HG02852 (cell line): ENCODE results near the gene QRICH1.

ENCODE experiments used
- ATAC-seq: cut with Tn5 transposase; IDR thresholded peaks from one replicate; pipeline ENCODE4 v1.9.1; 2021; ENCODE audit warnings: mild to moderate bottlenecking, moderate library complexity; ENCODE audit not compliant: unreplicated experiment

The QRICH1 gene, protein sequence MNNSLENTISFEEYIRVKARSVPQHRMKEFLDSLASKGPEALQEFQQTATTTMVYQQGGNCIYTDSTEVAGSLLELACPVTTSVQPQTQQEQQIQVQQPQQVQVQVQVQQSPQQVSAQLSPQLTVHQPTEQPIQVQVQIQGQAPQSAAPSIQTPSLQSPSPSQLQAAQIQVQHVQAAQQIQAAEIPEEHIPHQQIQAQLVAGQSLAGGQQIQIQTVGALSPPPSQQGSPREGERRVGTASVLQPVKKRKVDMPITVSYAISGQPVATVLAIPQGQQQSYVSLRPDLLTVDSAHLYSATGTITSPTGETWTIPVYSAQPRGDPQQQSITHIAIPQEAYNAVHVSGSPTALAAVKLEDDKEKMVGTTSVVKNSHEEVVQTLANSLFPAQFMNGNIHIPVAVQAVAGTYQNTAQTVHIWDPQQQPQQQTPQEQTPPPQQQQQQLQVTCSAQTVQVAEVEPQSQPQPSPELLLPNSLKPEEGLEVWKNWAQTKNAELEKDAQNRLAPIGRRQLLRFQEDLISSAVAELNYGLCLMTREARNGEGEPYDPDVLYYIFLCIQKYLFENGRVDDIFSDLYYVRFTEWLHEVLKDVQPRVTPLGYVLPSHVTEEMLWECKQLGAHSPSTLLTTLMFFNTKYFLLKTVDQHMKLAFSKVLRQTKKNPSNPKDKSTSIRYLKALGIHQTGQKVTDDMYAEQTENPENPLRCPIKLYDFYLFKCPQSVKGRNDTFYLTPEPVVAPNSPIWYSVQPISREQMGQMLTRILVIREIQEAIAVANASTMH

DNA sequence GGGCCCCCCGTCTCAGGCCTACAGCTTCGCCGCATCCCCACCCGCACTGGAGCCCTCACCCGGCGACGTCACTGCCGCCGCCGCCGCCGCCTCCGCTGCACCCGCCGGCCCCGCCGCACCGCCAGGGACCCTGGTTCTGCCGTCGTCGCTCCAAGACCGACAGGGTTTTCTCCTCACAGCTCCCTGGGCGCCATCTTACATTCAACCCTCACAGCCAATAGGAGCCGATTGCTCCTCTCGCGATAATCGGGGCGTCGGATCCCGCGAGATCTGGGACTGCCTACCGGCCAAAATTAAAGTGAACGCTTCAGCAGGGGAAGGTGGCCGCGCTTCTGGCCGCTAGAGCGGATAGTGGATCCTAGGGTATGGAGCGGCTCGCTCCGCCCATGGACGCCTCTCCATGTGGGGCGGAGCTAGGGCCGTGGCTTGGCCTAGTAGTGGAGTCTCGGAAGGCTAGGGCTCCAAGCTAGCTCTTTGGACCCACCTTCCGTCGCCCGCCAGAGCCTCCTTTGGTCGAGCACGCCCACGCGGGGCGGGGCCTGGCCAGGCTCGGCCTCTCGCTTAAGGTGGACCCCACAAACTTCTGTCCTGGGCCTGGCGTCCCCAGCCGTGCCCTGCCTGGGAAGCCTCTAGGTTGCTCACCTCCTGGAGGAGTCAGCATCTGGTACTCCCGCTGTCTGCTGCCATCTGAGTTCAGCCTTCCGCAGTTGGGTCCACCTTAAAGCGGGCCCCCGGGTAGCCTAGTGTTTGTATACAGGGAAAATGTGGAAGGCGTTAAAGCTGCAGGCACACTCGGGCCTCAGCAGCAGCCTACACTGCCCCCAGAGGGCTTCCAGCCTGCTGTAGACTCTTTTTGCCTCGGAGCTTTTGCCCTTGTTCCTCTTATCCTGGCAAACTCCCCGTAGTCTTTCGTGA is at the start of gene QRICH1:
TSS of gene QRICH1 (minus strand) at position 219 of the 915 bp plus-strand sequence. CDS start 17,054 bp downstream, outside the sequence.
- ATAC-seq = peak; percentile 73

DNA sequence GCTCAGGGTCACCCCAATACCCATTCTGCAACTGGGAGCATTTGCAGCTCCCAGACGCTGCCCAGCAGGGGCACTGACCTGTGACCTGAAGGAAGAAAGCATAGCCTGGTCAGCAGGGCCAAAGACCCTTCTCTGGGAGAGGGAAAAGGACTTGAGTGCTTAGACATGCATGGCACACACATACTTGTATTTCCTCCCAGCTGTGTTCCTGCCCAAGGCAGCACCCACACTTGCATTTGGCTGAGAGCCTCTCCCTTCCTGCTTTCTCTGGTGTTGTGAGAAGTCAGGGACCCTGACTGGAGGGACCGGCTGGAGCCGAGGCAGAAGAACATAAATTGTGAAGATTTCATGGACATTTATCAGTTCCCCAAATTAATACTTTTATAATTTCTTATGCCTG is 46.2 kb upstream of the QRICH1 start:
- no peak for ATAC-seq

DNA sequence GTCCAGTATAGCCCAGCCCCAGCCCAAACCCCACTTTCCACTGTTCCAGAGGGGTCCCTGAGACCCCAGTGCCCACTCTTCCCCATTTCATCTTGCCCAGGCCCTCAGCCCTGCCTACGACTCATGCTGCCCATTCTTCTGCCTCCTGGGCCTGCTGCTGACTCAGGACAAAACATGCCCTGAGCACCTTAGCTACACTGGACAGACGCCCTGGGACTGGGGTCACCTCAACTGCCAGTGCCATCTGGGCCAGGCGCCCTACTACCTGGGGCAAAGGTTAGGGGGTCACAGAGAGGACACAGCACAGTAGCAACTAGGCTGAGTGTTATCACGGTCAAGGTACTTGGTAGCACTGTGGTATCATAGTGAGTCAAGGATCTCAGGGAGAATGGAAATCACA is 41.6 kb upstream of the QRICH1 start:
- no peak for ATAC-seq

DNA sequence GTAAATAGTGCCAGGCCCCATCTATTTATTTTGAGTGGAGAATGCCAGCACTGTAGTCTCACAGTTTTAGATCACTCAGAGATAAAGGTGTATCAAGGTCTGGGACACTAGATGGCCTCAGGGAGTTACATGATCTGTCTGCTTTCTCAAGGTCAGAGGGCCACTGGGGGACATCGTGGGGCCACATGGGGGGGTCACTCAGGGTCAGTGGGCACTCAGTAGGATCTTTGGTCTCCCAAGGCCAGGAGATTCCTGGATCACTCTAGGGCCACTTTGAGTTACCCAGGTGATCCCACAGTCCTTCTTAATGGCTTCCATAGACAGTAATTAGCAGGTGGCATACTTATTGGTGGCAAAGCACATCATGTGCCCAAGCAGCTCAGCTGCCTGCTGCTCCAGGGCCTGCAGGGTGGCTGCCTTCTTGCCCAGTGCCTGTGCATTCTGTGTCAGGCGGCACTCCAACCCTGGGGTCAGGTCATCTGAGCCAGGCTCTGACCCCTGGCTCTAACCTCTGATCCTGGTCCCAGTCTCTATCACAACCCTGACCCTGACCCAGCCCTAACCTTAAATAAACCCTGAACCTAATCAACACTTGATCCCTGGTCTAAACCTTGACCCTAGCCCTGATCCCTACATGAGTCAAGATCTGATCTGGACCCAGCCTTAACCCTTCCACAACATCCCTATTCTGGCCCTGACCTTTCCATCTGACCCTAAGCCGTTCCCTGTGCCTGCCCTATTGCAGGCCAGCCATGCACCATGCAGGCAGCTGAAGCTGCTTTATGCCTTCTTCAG is 40.8 kb upstream of the QRICH1 start:
- ATAC-seq = no peak

DNA sequence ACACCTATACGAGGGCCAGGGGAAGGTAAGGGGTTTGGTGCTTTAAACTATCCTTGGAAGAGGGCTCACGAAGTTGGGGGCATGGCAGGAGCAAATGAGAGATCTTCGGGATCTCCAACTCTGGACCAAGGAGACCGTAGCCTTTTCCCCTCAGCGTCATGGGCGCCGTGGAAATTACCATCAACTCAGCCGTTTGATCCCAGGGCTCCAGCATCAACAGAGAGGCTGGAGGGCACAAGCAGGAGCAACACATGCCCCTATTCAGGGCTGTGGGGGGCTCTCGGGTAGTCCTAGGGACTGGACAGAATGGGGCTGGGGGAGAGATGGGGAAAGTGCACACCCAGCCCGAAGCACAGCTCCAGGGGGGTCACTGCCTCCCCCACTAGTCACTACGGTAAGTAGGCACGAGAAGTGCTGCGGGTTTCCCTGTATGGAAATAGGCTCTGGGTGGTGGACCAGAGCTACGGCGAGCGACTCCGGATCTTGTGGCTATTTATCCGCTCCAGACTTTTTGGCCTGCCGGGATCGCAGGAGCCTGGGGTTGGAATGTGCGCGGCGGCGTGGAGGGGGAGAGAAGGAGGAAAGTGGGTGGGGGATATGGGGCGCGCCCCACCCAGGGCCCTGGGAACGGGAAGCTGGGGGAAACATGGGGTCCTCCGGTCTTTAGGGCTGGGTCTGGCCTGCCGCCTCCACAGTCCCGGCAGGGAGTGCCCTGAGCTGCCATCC is 39.5 kb upstream of the QRICH1 start:
- ATAC-seq = no peak

DNA sequence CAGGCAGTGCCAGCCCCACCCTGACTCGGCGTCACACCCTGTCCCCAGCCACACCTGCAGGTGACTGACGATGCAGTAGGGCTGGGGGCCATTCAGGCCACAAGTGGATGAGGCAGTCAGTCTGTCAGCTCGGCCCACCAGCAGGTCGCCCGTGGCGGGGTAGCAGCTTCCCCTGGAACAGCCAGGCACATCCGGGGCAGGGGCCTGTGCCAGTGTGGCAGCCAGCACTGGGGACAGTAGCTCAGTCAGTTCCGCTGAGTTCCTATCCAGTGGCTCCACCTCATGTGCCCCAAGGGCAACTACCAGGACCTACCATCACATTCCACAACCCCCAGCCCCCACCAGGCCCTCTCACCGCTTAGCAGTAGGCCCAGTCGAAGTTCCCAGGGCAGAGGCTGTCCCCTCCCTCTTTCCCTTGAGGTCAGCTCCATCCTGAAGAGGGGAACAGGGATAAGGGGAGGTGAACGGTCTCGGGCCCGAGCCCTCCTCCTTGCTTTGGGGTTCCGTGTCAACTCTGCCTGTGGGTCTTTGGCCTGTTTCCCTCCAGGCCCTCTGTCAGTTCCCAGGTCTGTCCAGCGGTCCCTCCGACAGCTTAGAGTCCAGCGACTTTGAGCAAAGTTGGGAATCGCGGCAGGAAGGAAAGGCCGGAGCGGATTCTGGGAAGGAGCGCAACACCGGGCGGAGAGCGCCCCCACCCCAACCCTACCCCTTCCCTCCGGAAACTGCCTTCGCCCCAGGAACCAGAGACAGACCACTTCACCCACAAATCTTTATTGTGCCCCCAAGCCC is 38.8 kb upstream of the QRICH1 start, which contains the start of gene LAMB2:
TSS of gene LAMB2 (minus strand) at position 614 of the 789 bp plus-strand sequence. CDS start at position 431, 183 bp downstream.
- no peak for ATAC-seq

DNA sequence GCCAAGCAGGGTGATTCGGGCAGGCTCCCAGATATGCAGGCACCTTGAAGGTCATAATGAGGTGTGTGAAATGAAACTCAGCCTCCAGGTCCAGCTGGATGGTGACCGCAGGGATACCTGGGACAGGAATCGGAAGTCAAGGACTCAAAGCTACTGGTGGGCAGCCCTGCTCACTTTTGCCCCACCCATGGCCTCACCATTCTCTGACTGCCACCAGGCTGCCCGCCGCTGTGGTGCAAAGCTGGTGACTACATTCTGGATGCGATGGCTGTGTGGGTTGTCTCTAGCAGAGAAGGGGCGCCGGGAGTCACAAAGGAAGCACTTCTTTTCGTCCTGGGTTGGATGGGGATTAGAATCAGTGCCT is 38.2 kb upstream of the QRICH1 start:
- ATAC-seq = no peak

DNA sequence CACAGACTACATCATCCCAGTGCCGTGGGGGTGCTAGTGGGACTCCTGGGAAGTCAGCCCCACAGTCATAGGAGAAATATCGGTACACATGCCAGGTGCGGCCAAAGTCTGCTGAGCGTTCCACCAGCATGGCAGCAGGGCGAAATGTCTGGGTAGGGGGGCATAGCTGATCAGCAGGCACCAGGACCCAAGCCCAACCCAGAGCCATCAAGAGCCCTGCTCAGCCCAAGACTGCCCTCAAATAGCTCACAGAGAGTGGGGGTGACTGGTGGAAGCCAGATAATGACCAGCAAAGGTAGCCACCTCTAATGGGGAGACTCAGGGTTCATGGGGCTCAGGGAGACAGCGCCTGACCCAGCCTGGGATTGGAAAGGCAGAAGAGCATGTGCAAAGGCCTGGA is 37.7 kb upstream of the QRICH1 start:
- ATAC-seq = no peak

DNA sequence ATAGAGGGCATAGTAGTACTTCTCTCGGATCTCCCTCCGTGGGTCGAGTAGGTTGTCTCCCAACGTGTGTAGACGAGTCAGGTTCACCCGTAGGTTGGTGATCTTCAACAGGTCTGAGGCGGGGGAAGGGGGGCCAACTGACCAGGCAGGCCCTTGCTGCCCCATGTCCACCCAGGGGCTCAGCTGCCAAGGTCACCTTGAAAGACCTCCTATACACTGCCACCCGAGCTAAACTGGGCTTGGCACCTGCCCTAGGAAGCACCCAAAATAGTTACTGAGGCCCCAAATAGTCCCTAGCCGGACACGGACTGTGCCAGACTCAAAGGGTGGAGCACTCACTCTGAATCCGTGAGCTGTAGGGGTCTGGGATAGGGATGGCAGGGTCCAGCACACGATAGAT is 37.2 kb upstream of the QRICH1 start:
- no peak for ATAC-seq

DNA sequence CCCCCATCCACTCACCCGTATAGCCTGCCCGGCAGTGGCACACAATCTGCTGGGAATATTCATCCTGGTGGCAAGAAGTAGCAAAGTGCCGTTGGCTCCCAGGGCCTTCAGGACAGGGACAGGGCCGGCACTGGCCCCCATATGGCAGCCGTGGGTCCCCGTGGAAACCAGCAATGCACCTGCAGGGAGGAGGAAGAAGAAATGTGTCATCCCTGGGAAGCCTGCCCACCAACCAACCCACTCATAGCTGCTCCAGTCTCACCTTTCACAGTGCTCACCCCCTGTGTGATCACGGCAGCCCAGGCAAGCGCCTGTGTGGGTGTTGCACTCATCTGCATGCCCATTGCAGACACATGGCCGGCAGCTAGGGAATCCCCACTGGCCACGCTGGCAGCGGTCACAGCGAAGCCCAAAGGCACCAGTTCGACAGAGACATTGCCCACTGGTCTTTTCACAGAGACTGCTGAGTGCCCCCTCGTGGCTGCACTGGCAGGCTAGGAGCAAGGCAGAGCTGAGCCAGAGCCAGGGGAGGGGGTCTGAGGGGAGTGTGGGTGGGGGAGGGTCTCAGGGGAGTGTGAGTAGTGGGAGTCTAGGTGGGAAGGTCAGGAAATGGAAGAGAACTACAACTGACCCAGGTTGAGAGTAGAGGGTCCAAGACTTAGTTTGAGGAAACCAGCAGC is 31.3 kb upstream of the QRICH1 start:
- ATAC-seq = no peak

DNA sequence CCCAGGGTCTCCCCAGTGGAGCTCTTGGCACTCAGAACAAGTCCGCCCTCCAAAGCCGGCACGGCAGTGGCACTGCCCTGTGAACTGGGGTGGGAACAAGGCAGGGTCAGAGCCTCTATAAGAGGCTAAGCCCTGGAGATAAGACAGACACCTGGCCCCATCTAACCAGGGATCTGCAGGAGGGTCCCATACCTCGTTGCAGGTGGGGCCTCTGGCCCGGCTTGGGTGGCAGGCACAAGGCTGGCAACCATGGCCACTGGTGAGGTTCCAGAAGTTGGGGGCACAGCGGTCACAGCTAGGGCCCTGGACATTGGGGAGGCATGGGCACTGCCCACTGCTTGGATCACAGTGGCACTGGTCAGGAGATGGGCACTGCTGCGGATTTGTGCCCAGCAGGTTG is 30.3 kb upstream of the QRICH1 start:
- no peak for ATAC-seq

DNA sequence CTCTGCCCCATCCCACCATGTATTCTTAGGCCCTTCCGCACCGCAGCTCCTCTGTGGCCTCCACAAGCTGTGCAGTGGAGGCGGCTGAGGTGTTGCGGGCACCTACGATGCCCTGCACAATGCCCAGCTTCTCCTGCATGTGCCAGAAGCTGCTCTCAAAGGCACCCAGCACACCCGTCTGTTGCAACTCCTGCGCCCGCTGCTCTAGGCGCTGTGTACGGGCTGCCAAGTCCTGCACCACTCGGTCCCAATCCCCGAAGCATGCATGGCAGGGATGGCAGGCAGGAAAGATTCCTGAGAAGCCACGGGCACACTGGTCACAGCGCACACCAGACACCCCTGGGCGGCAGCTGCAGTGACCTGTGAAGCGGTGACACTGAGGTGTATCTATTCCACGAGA is 29.8 kb upstream of the QRICH1 start:
- no peak for ATAC-seq

DNA sequence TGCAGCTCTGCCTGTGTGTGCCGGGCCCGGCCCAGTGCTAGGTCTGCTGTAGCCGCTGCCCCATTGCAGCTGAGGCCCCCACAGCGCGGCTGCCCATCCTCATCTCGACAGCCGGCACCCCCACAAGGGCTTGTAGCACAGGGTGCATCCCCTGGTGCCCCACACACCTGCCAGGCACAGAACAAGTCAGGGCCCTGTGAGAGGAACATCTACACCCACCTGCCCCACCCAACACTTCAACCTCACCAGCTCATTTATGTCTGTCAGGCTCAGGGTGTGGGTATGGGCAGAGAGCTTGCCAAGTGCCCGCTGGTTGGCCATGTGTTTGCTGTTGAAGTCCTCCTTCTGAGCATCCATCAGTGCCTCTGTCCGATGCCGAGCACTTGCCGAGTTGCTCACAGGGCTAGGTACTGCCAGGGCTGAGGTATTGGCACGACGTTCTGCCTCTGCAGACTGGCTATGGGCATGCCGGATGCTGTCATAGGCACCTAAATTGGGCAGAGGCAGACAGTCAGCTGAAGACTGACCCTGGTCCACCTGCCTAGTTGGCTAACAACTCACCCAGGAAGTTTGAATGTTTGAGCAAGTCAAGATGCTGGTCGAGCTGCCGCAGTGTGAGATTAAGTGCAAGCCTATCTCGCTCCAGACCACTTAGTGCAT is 29.1 kb upstream of the QRICH1 start:
- no peak for ATAC-seq

DNA sequence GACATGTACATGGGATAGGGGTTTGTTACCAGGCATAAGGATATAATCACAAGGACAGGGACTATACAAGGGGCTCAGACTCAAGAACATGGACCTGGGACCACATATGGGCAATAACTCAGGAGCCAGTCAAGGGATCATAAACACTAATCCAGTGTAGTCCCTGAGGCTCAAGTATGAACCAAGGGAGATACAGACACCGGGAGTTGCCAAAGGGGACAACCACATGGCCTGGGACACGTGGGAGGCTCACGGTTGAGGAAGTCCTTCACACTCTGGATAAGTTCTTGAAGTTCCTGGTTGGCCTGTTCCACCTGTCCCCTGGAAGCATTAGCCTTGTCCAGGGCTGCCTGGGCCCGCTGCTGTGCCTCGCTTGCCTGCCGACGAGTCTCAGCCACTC is 28.6 kb upstream of the QRICH1 start:
- no peak for ATAC-seq

DNA sequence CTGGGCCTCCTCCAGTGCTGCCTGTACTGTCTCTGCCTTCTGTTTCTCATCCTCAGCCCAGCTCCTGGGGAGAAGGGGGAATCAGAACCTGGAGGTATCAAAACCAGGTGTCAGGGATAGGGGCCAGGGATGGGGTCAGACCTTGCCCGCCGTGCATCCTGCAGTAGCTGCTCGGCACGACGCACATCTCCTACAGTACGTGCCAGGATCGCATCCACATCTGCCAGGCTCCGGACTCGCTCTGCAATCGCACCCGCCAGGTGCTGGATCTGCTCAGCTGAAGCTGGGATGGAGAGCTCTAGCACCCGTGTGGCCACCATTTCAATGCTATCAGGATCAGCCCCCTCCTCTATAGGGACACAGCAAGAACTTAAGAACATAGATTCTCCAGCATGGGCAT is 28.2 kb upstream of the QRICH1 start:
- no peak for ATAC-seq

DNA sequence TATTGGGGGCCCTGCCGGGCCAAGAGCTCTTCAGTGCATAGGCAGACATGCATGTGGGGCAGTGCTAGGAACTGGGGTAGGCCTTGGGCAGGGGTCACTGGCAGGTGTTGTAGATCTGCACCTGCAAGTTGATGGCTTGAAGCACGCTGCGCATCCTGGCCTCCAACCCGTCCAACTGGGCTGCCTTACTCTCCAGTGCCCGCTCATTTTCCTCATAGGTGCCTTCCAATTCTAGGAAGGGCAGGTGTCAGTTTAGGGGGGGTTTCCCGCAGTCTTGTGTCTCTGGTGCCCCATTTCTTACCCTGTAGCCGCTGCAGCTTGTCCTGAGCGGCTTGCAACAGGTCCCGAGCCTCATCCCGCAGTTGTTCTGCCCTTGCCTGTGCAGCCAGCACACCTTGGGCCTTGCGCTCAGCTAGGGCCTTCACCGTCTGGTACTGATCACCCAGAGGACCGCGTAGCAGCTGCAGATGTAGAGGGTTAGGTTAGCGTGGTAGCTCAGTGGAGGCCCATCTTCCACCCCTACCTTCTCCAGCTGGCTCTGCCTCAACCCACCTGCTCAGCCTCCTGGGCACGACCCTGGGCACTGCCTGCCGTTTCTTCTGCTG is 27.4 kb upstream of the QRICH1 start:
- no peak for ATAC-seq

DNA sequence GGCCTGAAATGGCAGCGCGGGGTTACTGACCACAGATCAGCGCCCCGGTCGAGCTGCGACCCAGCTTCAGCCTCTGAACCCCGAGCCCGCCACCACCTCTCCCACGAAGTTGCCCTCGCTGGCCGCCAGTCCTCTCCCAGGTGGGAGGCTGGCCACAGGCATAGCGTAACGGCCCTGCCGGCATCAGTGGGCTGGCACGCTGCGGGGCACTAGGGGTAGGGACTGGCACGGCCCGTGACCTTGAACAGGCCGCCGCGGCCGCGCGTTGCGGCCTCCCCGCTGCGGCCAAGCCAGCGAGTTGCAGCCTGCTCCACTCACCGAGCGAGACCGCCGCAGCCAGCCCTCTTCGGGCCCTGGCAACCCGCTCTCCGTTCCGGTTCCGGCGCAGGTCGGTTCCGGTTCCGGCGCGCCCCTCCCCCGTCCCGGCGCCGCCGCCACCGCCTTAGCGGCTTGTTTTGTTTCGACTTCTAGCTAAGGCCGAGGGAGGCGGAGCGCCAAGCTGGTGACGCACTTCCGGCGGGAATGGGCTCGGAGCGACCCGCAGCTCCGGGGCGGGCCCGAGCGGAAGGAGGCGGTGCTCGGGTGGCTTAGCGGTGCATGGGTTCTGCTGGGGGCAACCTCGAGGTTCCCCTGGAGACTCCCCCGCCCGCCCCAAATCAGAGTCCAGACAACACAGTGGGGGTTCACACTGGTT is 26.7 kb upstream of the QRICH1 start, which contains the start of gene USP19:
TSS of gene USP19 (minus strand) at position 386 of the 694 bp plus-strand sequence. CDS start 1,678 bp downstream, outside the sequence.
- peak; percentile 88 for ATAC-seq
